ENCODE results near the gene EFR3B.
"Not testable (repeated sequence)": the region's sequence is repeated elsewhere in the genome, so short reads cannot be mapped to it uniquely, and the experiment has no call there.

The EFR3B gene, protein sequence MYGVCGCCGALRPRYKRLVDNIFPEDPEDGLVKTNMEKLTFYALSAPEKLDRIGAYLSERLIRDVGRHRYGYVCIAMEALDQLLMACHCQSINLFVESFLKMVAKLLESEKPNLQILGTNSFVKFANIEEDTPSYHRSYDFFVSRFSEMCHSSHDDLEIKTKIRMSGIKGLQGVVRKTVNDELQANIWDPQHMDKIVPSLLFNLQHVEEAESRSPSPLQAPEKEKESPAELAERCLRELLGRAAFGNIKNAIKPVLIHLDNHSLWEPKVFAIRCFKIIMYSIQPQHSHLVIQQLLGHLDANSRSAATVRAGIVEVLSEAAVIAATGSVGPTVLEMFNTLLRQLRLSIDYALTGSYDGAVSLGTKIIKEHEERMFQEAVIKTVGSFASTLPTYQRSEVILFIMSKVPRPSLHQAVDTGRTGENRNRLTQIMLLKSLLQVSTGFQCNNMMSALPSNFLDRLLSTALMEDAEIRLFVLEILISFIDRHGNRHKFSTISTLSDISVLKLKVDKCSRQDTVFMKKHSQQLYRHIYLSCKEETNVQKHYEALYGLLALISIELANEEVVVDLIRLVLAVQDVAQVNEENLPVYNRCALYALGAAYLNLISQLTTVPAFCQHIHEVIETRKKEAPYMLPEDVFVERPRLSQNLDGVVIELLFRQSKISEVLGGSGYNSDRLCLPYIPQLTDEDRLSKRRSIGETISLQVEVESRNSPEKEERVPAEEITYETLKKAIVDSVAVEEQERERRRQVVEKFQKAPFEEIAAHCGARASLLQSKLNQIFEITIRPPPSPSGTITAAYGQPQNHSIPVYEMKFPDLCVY

DNA sequence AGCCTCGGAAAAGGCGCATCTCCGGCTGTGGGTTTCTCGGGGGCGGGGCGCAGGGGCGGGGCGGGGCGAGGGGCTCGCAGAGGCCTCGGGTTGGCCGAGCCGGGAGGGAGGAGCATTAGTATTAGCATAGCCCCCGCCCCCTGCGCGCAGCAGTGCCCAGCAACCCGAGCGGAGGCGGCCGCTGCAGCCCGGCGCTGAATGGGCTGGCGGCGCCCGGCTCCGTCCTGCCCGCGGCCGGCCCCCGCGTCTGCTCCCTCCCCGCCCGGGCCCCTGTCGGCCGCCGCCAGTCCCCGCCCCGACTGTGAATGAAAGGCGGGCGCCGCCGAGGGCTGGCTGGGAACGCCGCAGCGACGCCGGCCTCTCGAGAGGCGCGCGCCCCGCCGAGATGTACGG, at the start of gene EFR3B:
EFR3B (plus strand) TSS at position 149 of the 393 bp plus-strand sequence; CDS start at position 386, 237 bp downstream.
- in situ Hi-C loops (cut with HindIII; ENCODE audit: low sequenced_read_pairs): no loop called here

DNA sequence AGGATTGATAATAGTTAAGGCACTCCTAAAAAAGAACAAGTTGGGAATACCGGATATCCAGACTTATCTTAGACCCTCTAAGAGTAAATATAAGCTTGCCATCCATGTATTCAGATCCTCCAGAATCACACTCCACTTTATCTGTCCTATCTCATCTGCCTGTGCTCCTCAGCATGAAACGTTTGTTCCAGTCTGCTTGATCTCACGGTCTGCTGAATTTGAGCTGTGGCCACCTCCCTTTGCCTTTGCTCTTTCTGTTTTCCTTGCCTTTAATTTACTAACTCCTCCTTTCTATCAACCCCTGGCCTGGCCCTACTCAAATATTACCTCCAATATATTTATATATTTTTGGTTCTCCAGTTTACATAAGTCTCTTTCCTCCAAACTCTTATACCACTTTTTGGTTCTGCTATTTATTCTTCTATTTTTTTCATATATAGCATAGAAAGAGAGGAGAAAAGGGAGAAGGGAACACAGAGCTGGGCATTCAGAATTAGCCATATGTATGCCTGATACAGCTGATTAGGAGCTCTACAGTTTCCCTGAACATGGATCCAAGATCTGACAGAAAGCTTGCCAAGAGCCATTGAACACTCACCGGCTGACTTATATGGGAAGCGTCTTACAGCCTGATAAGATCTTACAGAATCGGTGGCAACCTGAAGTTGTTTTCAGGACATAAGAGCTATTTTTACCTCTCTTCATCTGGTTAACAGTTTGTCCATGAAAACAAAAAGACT, 48.3 kb upstream of the EFR3B start:
- in situ Hi-C loops (cut with HindIII; ENCODE audit: low sequenced_read_pairs): loop anchor here (25.0 kb wide), 1 partner anchor 119 kb away; no protein-coding TSS in a partner anchor

DNA sequence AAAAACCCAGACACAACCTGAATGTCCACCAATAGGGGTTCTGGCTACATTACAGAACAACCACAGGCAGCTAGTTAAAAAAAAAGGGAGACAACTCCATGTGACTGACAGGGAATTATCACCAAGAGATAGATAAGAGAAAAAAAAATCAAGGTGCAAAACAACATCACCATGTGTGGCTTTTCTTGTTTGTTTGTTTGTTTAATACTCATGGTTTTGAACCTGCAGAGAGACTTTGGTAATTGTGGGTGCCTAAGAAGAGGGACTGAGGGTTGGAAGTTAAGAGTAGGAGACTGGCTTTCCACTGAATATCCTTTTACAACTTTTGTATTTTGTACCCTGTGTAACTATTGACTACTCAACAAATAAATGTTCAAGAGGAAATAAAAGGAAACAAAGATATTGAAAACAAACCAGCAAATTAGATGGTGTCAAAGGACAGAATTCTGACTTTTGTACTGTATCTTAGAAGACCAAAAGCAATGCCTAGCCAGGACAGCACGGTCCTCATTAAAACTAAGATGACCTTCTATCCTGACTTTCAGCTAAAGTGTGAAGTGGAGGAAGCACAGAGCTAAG, 47.6 kb upstream of the EFR3B start:
- in situ Hi-C loops (cut with HindIII; ENCODE audit: low sequenced_read_pairs): loop anchor here (25.0 kb wide), 1 partner anchor 118 kb away; no protein-coding TSS in a partner anchor

DNA sequence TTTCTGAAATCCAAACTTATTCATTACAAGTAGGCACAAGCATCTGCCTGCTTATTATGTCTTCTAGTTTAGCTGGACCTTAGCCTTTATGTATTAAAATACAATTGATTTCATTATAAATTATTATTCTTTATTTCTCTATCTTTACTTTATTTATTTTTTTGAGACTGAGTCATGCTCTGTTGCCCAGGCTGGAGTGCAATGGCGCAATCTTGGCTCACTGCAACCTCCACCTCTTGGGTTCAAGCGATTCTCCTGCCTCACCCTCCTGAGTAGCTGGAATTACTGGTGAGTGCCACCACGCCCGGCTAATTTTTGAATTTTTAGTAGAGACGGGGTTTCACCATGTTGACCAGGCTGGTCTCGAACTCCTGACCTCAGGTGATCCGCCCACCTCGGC, 42.8 kb upstream of the EFR3B start:
- in situ Hi-C loops (cut with HindIII; ENCODE audit: low sequenced_read_pairs): loop anchor here (25.0 kb wide), 1 partner anchor 113 kb away; no protein-coding TSS in a partner anchor

DNA sequence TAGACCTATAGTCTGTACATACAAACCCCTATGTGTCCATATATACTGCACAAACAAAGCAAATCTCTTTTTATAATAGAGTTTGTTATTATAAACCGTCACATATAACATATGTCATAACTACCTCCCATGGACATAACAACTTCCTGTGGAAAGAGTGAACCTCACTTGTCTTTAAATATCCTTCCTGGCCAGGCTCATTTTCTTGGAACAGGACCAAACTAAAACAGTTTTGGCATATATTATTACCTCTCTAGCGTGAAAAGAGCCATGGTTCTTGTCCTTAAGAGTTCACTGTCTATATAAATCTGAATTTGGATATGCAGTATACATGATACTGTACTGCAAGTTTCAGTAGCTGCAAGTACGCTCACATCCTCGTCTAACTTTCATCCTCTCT, 41.8 kb upstream of the EFR3B start:
- in situ Hi-C loops (cut with HindIII; ENCODE audit: low sequenced_read_pairs): no loop called here

DNA sequence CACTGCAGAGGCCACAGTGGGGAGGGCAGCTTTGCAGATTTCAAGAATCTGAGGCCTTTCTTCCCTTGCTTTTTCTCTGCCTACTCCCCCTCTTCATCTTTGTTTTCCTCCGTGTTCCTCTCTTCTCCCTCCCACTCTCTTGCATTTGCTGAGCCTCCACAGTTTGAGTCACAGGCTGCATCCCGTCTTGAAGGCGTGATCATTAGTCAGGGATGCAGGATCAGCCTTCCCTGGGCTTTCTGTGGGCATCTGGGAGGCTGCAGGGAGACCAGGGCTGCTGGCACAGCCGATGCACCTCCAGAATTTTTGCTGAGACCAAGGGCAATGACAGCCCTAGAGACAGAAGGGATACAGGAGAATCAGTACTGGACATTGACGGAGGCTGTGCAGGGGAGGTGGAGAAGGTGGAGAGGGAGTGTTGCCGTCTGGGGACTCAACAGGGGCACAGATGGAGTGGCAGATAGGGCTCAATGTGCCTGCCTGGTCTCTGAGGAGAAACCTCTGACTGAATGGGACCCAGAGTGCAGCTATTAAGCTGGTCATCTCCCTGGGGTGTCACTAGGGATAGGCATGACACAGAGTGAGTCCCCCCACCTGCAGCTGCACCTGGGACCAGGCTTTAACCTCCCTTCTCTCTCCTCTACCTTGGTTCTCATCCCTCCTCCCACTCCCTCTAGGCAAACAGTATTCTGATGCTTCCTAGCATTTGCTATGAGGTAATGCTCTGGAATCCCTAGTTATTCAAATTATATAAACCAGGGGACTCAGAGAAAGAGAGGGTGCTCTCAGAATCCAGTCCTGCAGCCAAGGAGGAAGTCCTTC, 41.2 kb upstream of the EFR3B start:
- in situ Hi-C loops (cut with HindIII; ENCODE audit: low sequenced_read_pairs): no loop called here

DNA sequence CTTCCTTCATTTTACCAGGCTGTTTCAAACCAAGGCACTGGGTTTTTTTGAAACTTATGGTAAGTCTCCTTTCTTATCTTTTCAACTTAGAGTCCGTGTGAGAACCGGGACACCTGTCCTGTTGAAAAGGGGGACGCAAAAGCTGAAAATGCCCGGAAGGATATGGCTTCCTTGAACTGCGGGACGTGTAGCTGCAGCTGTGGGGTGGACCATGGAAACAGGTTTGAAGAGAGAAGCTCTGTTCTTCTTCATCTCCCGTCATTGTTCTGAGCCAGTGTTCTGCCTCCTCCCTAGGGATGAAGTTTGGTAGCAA, 40.6 kb upstream of the EFR3B start:
- in situ Hi-C loops (cut with HindIII; ENCODE audit: low sequenced_read_pairs): no loop called here

DNA sequence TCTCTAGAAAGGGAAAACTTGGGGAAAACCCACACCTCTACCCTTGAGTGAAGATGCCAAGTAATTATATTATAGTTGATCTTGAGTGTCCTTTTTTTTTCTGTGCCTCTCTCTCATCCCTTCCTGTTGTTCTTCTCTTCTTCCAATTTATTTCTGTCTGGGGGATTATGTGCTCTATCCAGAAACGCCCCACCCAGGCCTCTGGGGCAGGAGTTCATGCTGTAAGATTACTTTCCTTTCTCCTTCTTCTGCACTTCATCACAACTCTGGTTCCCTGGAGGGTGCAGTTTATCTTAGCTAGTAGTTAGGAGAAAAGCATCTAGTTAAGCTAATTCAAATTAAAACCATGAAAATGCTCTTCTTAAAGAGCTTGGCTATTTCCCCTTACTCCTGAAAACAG, 39.8 kb upstream of the EFR3B start:
- in situ Hi-C loops (cut with HindIII; ENCODE audit: low sequenced_read_pairs): no loop called here

DNA sequence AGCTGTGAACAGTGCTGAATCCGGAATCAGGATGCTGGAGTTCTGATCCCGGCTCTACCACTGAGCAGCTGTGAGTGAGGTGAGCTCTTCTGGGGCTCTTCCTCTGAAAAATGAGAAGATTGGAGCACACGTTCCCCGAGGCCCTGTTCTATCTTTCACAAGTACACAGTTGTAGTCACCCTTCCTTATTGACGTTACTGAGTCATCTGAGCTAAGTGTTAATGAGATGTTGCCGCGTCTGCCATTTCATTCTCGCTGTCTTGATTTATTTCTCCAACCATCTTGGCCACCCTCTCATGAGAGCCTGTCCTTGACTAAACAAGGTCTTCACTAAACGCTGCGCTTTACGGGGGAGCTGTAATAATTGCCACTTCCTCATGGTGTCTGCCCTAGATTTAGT, 31.9 kb upstream of the EFR3B start:
- in situ Hi-C loops (cut with HindIII; ENCODE audit: low sequenced_read_pairs): no loop called here

DNA sequence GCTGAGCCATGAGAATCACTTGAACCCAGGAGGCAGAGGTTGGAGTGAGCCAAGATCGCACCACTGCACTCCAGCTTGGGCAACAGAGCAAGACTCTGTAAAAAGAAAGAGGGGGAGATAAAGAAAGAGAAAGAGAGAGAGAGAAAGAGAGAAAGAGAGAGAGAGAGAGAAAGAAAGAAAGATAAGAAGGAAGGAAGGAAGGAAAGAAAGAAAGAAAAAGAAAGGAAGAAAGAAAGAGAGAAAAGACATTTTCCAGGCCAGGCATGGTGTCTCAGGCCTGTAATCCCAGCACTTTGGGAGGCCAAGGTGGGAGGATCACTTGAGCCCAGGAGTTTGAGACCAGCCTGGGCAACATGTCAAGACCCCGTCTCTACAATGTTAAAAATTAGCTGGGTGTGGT, 30.5 kb upstream of the EFR3B start:
- in situ Hi-C loops (cut with HindIII; ENCODE audit: low sequenced_read_pairs): not testable (repeated sequence)

DNA sequence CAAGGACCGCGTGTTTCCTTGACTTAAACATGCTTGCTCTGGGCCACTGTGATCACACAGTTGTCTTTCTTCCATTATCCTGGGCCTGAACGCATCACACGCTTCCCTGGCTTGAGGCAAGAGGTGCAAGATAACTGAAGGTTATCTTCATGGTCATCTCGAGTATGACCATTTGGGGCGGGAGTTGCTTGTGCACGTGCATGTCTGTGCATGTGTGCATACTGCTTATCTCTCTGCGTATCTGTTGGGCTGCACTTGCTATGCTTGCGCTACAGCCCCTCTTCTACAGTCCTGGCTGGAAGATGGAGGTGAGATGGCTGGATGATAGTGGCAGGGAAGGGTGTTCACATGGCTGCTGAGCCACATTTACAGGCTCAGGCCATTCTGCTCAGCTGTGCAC, 27.2 kb upstream of the EFR3B start:
- in situ Hi-C loops (cut with HindIII; ENCODE audit: low sequenced_read_pairs): no loop called here

DNA sequence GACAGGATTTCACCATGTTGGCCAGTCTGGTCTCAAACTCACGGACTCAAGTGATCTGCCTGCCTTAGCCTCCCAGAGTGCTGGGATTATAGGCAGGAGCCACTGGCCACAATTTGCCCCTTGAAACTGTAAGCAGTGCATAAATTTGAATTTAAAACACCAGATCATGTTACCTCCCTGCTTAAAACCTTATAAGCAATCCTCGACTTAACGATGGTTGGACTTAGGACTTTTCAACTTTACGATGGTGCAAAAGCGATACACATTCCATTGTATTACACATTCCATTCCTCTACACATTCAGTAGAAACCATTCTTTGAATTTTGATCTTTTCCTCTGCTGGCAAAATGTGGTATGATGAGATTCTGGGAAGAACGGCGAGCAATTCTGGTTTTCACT, 23.2 kb upstream of the EFR3B start:
- in situ Hi-C loops (cut with HindIII; ENCODE audit: low sequenced_read_pairs): no loop called here

DNA sequence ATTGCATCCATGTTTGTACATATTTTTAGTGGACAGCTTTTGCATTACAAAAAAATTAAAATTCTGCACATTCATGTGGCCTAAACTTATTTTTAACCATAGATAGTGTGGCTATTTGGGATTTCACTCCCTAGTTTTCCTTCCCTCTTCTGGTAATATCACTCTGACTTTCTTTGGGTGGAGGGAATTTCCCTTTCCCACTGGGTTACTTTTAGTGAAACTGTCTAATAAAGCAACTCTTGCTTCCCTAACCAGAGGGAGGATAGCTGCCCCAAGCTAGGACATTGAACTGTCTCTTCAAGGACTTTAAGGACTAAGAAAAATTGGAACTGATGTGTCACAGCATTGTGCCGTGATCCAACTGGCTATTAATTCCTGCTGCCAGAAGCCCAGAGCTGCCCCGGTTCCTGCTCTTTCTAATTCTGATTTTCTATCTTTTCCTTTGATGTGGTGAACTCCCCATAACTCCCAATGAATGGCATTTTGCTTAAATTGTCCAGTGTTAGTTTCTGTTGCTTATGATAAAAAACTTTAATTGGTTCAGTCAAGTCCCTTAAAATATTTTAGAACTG, 20.0 kb upstream of the EFR3B start:
- in situ Hi-C loops (cut with HindIII; ENCODE audit: low sequenced_read_pairs): no loop called here

DNA sequence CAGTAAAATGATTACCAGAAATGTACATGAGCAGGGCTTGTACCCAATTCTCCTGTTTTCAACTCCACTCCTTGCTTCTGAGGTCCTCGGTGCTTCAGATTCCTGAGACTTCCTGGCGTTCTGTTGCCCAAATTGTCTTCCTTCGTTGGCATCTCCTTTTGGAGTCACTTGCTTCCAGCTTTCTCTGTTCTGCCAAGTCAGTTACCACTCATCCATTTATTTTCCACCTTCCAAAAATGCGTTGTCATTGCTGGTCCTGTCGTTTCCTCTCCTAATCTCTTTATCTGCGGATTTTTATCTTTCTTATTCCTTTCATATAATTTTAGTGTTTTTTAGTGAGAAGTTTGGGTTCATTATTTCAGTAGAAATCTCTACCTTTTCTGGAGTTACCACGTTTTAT, 18.5 kb upstream of the EFR3B start:
- in situ Hi-C loops (cut with HindIII; ENCODE audit: low sequenced_read_pairs): no loop called here

DNA sequence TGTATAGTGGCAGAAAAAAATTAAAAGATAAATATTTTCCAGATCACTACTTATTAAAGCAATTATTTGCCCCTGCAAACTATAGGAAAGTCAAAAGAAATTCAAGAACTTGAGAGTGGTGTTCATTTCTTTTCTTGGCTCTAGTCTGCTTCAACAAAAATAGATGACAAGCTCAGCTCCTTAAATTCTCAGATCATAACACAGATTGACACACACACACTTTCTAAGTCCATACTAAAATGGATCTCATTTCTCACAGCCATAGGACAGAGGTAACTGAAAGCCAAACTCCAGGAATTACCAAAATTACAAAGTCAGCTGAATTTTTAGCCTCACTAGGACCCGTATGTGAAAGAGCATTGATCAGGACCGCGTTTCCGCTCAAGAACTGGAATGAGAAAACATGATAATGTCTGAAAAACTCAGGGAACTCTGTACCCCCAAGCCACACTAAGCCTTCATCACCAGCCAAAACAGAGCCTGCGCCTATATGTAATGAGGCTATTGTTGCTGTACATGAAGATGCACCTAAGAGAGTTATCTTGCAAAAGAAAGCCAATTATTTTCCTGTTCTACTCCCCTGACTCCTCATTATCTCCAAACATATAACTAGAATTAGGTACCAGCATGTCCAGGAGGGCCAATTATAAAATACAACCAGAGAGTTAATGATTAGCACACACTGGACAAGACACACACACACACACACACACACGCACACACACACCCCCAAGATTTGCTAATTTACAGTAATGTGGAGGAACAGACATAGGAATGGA, 16.5 kb upstream of the EFR3B start:
- in situ Hi-C loops (cut with HindIII; ENCODE audit: low sequenced_read_pairs): no loop called here

DNA sequence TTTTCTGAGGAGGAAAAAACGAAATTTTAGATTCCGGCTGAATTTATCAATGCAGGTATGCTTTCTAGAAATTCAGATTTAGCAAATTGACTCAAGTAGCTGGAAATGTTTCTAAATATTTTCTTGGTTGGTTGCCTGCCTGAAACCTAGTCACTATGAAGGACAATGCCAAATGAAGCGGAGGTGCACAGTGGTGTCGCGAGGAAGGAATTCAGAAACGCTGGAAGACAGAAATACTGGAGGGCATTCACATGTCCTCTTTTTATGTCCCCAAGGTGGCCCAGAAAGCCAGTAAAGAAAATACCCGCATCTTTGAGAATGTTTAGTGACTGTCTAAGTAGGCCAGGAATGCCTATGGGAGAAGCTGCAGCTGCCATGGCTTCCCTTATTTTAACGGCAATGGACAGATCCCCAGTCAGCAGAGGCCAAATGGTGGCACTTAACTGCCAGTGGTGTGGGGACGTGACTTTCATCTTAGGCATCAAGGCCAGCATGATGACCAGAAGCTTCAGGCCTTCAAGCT, 15.8 kb upstream of the EFR3B start:
- in situ Hi-C loops (cut with HindIII; ENCODE audit: low sequenced_read_pairs): no loop called here

DNA sequence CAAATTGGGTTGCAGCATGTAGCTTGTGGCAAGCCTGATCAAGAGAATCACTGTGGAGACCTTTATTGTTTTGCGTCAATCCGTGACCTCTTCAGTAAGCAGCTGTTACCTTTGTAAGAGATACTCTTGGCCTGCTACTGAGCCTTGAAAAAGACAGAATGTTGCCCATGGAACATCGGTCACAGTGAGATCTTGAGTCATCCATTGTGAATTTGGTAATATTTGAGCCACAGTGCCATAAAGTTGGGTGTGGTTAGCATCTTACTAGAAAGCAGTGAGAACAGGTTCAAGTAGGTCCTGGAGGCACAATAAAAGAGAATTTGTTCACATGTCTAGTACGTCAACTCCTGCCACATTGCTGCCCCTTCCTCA, 12.7 kb upstream of the EFR3B start:
- in situ Hi-C loops (cut with HindIII; ENCODE audit: low sequenced_read_pairs): no loop called here

DNA sequence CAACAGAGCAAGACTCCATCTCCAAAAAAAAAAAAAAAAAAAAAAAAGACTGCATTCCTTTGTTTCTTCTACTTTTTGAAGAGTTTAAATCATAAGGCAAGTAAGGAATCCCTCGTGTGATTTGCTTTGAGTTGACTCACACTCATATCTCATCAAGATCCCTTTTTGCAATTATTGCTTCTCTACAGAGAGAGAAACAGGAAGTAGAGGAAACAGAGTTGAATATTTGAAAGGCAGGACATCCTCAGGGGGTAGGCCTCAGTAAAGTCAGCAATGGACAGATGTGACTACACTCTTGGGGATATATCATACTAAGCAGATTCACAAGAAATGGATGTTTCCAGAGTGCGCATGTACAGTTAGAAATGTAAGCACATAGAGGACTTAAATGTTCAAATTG, 11.2 kb upstream of the EFR3B start:
- in situ Hi-C loops (cut with HindIII; ENCODE audit: low sequenced_read_pairs): no loop called here

DNA sequence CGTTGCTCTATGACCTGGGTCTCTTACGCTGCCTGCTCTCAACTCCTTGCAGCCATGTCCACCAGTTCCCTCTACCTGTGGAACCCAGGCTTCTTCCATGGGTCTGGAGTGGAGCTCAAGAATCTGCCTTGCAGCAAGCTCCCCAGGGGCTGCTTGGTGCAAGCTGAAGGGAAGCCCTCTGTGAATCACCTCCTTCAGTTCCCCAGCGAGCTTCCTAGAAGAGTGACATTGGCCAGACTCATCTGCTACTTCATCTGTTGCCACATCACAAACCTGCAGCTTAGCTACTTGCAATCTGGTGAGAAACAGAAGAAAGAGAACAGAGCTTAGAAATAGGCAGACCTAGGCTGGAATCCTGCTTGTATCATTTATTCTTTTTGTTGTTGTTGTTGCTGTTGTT, 9.8 kb upstream of the EFR3B start:
- in situ Hi-C loops (cut with HindIII; ENCODE audit: low sequenced_read_pairs): no loop called here

All from DLD1 (cell line).